Left forelimb (tissue), 1 donor: Measurements from ENCODE around the gene UBAP1L.

Experiments used
- DNase-seq: peaks from one replicate; pipeline ENCODE4 v3.0.0-alpha.2; 2018; ENCODE audit warnings: low spot score

UBAP1L gene

GRCh38 chr15:65066001-65066634, 48.9 kb downstream of the UBAP1L start:
- no peak for DNase-seq

- no peak for DNase-seq
Measured at GRCh38 chr15:65062726-65063125, 52.3 kb downstream of the UBAP1L start.

GRCh38 chr15:65062061-65062460, 52.9 kb downstream of the UBAP1L start:
- no peak for DNase-seq

DNA sequence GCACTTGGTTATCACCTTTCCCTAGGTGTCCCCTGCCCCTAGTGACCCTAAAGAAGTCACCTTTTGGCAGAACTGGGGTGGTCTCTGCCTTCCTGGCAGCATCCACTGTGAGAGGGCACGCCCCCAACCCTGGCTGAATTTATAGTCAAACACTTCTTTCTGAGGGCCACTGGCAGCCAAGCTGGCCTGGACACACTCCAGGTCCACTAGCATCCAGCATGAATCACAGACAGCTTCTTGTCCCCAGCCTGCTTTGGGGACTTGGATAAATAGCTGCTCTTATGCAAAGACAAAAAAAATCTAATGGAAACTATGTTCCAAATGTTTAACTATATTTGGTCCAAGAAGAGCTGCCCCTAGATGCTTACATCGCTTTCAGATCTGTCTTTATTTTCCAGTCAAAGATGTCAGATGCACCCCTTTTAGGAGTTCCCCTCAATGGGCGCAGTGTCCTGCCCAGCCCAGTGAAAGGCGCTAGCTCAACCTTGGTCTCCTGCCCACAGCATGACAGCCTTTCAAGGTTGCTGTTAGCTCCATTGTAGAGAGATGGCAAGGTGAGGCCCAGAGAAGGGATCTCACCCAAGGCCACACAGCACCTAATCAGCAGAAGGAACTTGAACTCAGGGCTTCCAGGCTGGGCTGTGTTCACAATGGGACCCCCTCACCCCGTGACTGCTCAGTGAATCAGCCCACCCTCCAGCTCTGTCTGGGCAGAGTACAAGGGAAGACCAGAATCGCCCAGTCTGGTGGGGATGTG, 54.2 kb downstream of the UBAP1L start:
- no peak for DNase-seq

GRCh38 chr15:65059931-65060596, 54.9 kb downstream of the UBAP1L start:
- no peak for DNase-seq

DNA sequence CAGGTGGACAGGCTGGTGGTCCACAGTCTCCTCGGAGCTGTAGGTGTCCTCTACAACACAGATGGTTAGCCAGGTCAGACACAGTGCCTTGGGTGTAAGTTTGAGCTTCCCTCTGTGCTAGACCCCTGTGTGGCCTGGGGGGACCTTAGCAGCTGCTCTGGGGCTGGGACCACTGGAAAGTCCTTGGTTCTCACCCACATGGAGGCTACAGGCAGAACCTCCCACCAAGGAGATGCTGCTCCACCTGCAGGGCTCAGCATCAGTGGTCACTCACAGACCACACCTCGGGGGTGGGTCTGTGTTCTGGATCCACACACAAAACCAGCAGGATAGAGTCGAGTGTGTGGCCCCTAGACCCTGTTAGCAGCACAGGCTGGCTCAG, 55.6 kb downstream of the UBAP1L start:
- no peak for DNase-seq

DNA sequence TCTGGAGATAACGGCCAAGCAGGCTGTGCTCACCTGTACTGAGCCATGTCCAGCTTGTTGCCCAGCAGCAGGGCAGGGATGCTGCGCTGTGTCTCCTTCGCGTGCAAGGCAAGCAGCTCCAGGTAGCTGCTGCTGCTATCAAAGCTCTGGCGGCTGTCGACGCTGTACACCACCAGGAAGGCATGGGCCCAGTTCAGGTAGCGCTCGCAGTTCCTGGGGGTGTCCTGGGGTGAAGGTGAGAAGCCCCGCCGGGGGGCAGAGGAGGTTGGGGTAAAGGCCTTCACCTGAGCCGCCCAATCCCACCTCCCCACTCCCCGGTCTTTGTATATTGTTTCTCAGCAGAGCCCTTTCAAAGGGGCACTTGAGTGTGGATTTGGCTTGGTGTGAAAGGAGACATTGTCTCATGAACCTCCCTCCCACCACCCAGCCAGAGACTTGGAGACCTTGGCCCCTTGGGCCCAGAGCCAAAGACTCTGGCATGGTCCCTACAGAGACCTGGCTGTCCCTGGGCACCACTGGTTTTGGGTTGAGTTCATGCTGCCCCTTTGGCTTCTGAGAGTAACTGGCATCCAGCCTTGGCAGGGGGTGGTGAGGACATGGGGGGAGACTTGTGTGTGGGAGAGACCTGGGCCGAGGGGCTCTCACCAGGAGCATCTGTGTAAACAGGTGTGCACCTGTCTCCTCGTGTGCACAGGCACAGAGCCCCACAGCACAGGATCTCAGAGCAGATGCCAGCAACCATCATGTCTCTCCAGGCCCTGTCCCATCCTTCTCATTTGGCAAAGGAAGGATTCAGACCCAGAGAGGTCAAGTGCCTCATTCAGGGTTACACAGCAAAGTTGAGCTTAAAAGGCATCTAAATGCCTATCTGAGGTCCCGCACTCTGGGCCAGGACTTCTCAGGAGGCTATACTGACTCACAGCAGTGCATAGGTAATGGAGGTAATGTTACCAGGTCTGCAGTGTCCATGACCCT, 56.3 kb downstream of the UBAP1L start:
- DNase-seq = no peak

- DNase-seq = no peak
Measured at GRCh38 chr15:65057549-65057940, 57.5 kb downstream of the UBAP1L start.

DNA sequence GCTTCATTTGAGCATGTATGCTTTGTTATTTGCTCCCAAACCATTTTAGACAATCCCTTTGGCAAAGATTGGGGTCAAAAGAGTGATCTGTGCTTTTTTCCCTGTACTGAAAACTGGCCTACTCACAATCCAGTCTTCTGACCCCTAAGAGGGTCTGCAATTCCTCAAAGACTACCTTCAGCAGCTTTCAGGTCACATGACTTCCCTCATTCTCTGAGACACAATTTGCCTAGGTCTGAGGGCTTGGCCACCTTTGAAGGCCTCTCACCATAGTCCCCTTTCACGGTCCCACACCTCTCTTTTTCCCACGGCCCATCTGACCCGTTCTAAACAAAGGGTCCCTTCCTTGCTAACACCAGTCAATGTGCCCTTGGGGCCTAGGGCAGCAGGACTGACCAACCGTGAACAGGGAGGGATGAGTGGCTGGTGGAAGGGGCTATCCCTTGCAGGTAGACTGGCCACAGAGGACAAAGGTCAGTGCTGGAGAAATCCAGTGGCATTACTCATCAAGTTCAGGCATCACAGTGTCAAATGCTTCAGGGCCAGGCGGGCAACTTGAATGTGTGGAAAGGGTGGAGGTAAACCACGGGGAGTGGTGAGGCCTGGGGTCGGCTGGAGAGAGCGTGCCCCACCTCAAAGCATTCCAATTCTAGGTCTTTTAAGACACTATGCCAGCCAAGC, 58.0 kb downstream of the UBAP1L start:
- no peak for DNase-seq

DNA sequence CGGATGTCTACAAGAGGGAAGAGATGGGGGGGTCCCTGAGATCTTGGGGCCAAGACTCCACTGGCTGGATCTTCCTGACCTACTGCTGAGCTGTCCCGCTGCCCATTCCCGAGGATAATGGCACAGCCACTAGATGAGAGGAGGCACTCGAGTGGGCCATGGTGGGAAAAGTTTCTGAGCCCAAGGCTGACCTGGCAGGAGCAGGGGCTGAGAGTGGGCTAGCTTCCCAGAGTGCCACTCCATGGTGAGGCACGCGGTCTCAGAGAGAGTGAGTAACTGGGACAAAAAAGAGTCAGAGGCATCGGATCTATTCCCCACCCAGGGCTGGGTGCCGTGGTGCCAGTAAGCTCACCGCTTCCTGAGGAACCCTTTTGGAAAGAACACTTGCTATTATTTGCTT, 58.9 kb downstream of the UBAP1L start:
- DNase-seq = no peak

DNA sequence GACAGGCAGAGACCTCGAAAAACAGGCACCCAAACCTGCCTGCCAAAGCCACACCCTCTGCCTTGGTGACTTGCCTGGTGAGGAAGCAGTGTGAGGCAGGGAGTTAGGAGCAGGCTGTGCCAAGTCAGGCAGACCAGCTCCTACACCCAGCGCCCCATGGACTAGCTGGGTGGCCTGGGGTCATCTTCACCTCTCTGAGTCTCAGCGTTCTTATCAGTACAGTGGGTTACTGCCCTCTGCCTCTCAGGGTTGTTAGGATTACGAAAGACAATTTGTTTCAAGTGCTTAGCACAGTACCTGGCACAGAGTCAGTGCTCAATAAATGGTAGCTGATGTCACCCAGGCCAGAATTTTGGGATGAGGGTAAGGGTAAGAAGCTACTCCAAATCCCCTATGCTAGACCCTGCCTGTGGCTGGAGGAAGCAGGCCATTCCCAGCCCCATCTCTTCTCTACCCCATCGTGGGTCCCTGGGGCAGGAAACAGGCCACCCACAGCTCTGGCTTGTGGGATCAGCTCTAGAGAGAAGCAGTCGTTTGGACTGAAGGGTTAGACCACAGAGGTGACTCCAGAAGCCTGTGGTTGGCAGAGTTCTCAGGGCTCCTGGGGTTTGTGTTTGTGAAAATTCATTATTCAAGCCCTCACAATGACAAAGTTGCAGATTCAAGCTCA, 59.7 kb downstream of the UBAP1L start:
- DNase-seq = no peak

GRCh38 chr15:65054333-65055200, 60.4 kb downstream of the UBAP1L start:
- peak; percentile 82 for DNase-seq

DNA sequence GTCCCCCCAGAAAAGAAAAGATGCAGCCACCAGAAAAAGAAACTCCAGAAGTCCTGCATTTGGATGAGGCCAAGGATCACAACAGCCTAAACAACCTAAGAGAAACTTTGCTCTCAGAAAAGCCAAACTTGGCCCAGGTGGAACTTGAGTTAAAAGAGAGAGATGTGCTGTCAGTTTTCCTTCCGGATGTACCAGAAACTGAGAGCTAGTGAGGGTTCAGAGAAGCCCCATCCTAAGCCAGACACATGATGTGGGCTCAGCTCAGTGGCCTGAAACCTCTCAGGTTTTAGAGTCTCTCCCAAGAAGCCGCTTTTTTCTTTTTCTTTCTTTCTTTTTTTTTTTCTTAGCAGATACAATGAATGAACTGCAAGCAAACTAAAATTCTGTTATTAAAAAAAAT, 62.0 kb downstream of the UBAP1L start:
- no peak for DNase-seq

- no peak for DNase-seq
Measured at GRCh38 chr15:65051266-65051665, 63.7 kb downstream of the UBAP1L start.

DNA sequence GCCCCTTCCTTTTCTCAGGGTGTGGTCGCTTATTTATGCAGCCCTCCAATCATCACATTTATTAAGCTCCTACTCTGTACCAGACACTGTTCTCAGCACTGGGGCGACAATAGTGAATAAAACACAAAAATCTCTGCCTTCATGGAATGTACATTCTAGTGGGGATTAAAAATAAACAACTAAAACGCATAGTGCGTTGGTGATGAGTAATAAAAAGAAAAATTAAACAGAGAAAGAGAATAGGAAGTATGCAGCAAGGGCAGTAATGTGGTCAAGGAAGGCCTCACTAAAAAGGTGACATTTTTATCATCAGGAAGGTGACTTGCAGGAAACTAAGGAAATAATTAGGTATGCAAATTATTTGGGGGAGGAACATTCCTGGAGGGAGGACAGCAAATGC, 64.7 kb downstream of the UBAP1L start:
- no peak for DNase-seq

DNA sequence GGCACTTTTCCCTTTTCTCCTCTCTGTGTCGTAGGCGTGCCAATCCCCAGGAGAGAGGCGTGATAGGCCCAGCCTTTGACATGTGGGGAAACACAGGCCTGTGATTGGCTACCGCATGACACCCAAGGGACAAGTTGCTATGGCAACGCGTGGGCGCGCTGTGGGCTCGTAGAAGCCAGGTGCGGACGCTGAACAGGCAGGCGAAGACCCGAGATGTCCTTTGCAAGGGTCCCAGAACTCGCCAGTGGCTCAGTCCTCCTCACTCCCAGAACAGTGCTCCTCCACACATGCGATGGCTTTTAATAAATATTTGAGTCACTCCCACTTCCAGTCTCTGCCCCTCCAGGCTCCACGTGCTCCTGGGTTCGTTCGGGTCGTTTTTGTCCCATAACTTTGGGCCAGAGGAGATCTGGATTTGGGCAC, 65.6 kb downstream of the UBAP1L start:
- peak; percentile 86 for DNase-seq

GRCh38 chr15:65048241-65048640, 66.8 kb downstream of the UBAP1L start:
- DNase-seq = no peak

- DNase-seq = peak; percentile 28
Measured at GRCh38 chr15:65044724-65045481, 70.1 kb downstream of the UBAP1L start, which contains the start of gene SLC51B. Gene SLC51B, plus strand, starts transcription at chr15:65045387. Its CDS starts 4,618 bp downstream, at chr15:65050005.

GRCh38 chr15:65044218-65044617, 70.8 kb downstream of the UBAP1L start:
- peak; percentile 14 for DNase-seq
